RWPE1 (cell line): Measurements from ENCODE around the gene C7orf25.

ENCODE experiments used
- CTCF ChIA-PET: fragments of 350-600 bp; sonication (Branson Sonifier 250); formaldehyde crosslinking; extraction: SDS; loops from one replicate; lab custom pipeline; 2021; lab: Yijun Ruan, JAX
- POLR2A ChIA-PET: fragments of 400-600 bp; formaldehyde crosslinking; extraction: SDS; loops from one replicate; lab custom pipeline; 2020; ENCODE audit warnings: antibody characterized with exemption; ENCODE audit not compliant: low non-redundant PET; lab: Yijun Ruan, JAX
- DNase-seq: peaks from one replicate; pipeline ENCODE4 v3.0.0; 2012; ENCODE audit warnings: low spot score
- H3K27ac ChIP-seq: fragments of 450-650 bp; 2 replicates; pipeline ENCODE4 v1.5.1; 2017
- TF ChIP-seq, protein P1 (sequence below): fragments of 450-650 bp; conservative IDR thresholded peaks from 2 replicates; pipeline ENCODE4 v1.5.1; 2017; ENCODE audit warnings: low read depth, mild to moderate bottlenecking

C7orf25 gene

GRCh38 chr7:42910306-42910705 is 1.6 kb downstream of the C7orf25 start:
- CTCF ChIA-PET = interaction anchor here (1.3 kb wide), 1 partner anchor 968 kb away, joined by 3 read pairs; no protein-coding TSS in a partner anchor
- POLR2A ChIA-PET = interaction anchor here (0.7 kb wide), 1 partner anchor 22 kb away, joined by 4 read pairs; the partner anchor contains the start of genes MRPL32 and PSMA2
- DNase-seq = no peak
- no peak overlapping the region for H3K27ac ChIP-seq
- TF ChIP-seq, protein P1, sequence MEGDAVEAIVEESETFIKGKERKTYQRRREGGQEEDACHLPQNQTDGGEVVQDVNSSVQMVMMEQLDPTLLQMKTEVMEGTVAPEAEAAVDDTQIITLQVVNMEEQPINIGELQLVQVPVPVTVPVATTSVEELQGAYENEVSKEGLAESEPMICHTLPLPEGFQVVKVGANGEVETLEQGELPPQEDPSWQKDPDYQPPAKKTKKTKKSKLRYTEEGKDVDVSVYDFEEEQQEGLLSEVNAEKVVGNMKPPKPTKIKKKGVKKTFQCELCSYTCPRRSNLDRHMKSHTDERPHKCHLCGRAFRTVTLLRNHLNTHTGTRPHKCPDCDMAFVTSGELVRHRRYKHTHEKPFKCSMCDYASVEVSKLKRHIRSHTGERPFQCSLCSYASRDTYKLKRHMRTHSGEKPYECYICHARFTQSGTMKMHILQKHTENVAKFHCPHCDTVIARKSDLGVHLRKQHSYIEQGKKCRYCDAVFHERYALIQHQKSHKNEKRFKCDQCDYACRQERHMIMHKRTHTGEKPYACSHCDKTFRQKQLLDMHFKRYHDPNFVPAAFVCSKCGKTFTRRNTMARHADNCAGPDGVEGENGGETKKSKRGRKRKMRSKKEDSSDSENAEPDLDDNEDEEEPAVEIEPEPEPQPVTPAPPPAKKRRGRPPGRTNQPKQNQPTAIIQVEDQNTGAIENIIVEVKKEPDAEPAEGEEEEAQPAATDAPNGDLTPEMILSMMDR = no peak

GRCh38 chr7:42907316-42907715 is 4.6 kb downstream of the C7orf25 start:
- ChIA-PET POLR2A (no interaction called here), CTCF (interaction anchor here (0.6 kb wide), 1 partner anchor 968 kb away, joined by 3 read pairs; no protein-coding TSS in a partner anchor)
- DNase-seq = no peak
- H3K27ac ChIP-seq = no peak overlapping the region
- TF ChIP-seq, protein P1 = no peak

GRCh38 chr7:42906181-42906580 is 5.7 kb downstream of the C7orf25 start:
- no peak overlapping the region for H3K27ac ChIP-seq
- DNase-seq = no peak
- ChIA-PET POLR2A (no interaction called here), CTCF (interaction anchor here (0.6 kb wide), 1 partner anchor 677 kb away, joined by 3 read pairs; the partner anchor contains the start of gene STK17A)
- TF ChIP-seq, protein P1 = no peak

GRCh38 chr7:42902331-42902730 is 9.5 kb downstream of the C7orf25 start:
- ChIA-PET CTCF (no interaction called here), POLR2A (no interaction called here)
- H3K27ac ChIP-seq = no peak overlapping the region
- TF ChIP-seq, protein P1 = no peak
- DNase-seq = no peak

DNA sequence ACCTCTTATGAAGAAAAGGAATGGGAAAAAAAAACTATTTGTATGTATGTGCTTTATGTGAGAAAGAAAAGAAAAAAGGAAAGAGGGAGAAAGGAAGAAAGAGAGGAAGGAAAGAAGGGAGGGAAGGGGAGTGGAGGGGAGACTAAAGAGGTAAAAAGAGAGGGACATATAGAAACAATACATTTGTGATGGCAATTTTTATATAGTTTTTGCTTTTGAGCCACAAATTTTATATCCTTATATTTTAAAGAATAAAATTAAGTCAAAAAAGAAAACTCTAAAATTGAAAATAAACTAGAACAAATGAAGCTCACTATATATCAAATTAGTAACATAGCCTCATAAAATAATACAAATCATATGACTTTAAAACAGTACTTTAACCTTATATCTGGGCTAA is 11.0 kb downstream of the C7orf25 start:
- ChIA-PET POLR2A (no interaction called here), CTCF (interaction anchor here (0.6 kb wide), 2 partner anchors 198 to 832 kb away, joined by 3 read pairs; no protein-coding TSS in a partner anchor)
- no peak overlapping the region for H3K27ac ChIP-seq
- no peak for DNase-seq
- TF ChIP-seq, protein P1 = no peak

GRCh38 chr7:42893346-42894240 is 18.3 kb downstream of the C7orf25 start:
- H3K27ac ChIP-seq = peak overlapping the region; percentile 11; the same call in 1 of the 2 replicates
- TF ChIP-seq, protein P1 = no peak
- no peak for DNase-seq
- ChIA-PET POLR2A (no interaction called here), CTCF (interaction anchor here (0.9 kb wide), 1 partner anchor 682 kb away, joined by 4 read pairs; no protein-coding TSS in a partner anchor)
